Measurements from ENCODE around the gene ZBTB7C. TPM values are rescaled to one million over a fixed set of nuclear protein-coding genes. Genes with fewer than 3 reads are reported as not detected.

ZBTB7C gene
- total RNA-seq, 1 donor from 2014 or later, result 2.7 TPM

GRCh38 chr18:48035556-48035860 lies 373.7 kb downstream of the ZBTB7C start:
- intact Hi-C loops (cut with micrococcal nuclease), result loop anchor here (10.0 kb wide), 1 partner anchor 309 kb away; no protein-coding TSS in a partner anchor
- H3K36me3 ChIP-seq, result no peaks in the 10 kb centered on the region
- TF ChIP-seq CTCF (IDR thresholded peaks at IDR 0.05; ENCODE audit: borderline replicate concordance), result no peak
- H3K4me3 ChIP-seq, result no peak overlapping the region
- no peak for DNase-seq
- H3K27me3 ChIP-seq (ENCODE audit: low read depth), result no peaks in the 10 kb centered on the region
- H3K4me1 ChIP-seq, result peaks cover 20% of the 10 kb centered on the region
- H3K27ac ChIP-seq (replicated peaks), result no peak overlapping the region
- no peaks in the 10 kb centered on the region for H3K9me3 ChIP-seq (replicated peaks)

- Histone ChIP-seq H3K9me3 (replicated peaks) (no peaks in the 10 kb centered on the region), H3K36me3 (no peaks in the 10 kb centered on the region), H3K4me1 (peaks cover 20% of the 10 kb centered on the region), H3K27me3 (ENCODE audit: low read depth) (no peaks in the 10 kb centered on the region), H3K4me3 (no peak overlapping the region), H3K27ac (replicated peaks) (no peak overlapping the region)
- intact Hi-C loops (cut with micrococcal nuclease), result loop anchor here (10.0 kb wide), 1 partner anchor 310 kb away; no protein-coding TSS in a partner anchor
- no peak for DNase-seq
- TF ChIP-seq CTCF (IDR thresholded peaks at IDR 0.05; ENCODE audit: borderline replicate concordance), result no peak
Observed at GRCh38 chr18:48034651-48035555, 374.3 kb downstream of the ZBTB7C start.

- H3K4me1 ChIP-seq, result peaks cover 20% of the 10 kb centered on the region
- no peaks in the 10 kb centered on the region for H3K36me3 ChIP-seq
- H3K27ac ChIP-seq (replicated peaks), result no peak overlapping the region
- no peak for TF ChIP-seq CTCF (IDR thresholded peaks at IDR 0.05; ENCODE audit: borderline replicate concordance)
- no peak overlapping the region for H3K4me3 ChIP-seq
- intact Hi-C loops (cut with micrococcal nuclease), result loop anchor here (10.0 kb wide), 1 partner anchor 311 kb away; no protein-coding TSS in a partner anchor
- H3K27me3 ChIP-seq (ENCODE audit: low read depth), result no peaks in the 10 kb centered on the region
- no peaks in the 10 kb centered on the region for H3K9me3 ChIP-seq (replicated peaks)
- DNase-seq, result no peak
Observed at GRCh38 chr18:48033790-48034650, 375.2 kb downstream of the ZBTB7C start.

- Histone ChIP-seq H3K36me3 (no peaks in the 10 kb centered on the region), H3K27ac (replicated peaks) (no peak overlapping the region), H3K9me3 (replicated peaks) (no peaks in the 10 kb centered on the region), H3K4me3 (no peak overlapping the region), H3K4me1 (peaks cover 20% of the 10 kb centered on the region), H3K27me3 (ENCODE audit: low read depth) (no peaks in the 10 kb centered on the region)
- intact Hi-C loops (cut with micrococcal nuclease), result loop anchor here (10.0 kb wide), 1 partner anchor 312 kb away; no protein-coding TSS in a partner anchor
- no peak for DNase-seq
- no peak for TF ChIP-seq CTCF (IDR thresholded peaks at IDR 0.05; ENCODE audit: borderline replicate concordance)
Observed at GRCh38 chr18:48032876-48033789, 376.1 kb downstream of the ZBTB7C start.

All from left ventricle myocardium inferior (tissue), 1 donor.